HG03354 (cell line): ENCODE measurements around the gene PSMD6.
A peak's percentile ranks its signal among the peaks of the same experiment; 100 is the strongest.

ENCODE experiments used
- ATAC-seq: cut with Tn5 transposase; IDR thresholded peaks from one replicate; pipeline ENCODE4 v1.9.1; 2021; ENCODE audit warnings: mild to moderate bottlenecking; ENCODE audit not compliant: unreplicated experiment, poor library complexity, severe bottlenecking

The PSMD6 gene

DNA sequence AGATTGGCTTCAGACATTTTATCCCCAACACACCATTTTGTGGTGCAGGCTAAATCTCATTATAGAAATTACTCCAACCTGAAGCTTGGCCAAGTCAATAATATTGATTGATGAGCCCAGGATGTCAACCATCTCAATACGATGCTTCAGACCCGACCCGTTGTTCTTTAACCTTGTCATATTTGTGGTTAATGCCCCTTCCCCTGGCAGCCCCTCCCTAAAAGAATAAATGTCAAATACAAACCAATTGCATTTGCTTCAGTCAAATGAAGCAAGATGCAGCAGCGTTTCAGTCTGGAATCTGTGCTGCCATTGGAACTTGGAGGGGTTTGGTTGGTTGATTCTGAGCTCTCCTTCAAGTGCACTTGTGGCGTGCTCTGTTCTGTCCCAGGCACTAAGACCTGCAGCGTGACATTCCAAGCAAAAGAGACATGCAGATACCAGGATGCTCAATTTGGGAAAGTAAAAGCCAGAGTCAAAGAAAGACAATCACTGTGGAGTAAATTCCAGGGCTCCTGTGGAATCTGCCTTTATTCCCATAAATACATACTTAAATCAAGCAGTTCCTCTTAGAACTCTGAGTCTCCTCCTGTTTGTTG, 23.8 kb upstream of the PSMD6 start:
- ATAC-seq: no peak

DNA sequence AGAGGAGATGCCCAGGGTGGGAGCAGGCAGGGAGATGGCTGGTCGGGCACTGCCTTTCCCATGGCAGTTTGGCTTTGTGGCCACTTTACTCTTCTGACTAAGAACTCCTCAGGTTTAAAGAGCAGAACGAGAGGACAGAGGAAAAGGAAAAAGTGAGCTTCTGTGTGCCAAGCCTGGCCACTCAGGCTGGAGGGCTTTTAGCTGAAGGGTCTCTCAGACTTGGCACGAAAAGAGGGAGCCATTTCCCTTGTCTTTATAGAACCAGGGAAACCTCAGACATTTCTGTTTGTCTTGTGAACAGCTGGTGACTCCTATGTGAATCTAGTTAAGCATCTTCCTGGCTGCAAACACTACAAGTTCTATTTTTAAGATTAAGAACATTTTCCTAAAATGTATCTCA, 23.3 kb upstream of the PSMD6 start:
- no peak for ATAC-seq

DNA sequence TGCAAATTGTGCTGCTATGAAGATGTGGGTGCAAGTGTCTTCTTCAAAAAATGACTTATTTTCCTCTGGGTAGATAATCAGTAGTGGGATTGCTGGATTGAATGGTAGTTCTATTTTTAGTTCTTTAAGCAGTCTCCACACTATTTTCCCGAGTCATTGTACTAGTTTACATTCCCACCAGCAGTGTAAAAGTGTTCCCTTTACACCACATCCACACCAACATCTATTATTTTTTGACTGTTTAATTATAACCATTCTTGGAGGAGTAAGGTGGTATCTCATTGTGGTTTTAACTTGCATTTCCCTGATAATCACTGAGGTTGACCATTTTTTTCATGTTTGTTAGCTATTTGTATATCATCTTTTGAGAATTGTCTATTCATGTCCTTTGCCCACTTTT, 19.7 kb upstream of the PSMD6 start:
- no peak for ATAC-seq

DNA sequence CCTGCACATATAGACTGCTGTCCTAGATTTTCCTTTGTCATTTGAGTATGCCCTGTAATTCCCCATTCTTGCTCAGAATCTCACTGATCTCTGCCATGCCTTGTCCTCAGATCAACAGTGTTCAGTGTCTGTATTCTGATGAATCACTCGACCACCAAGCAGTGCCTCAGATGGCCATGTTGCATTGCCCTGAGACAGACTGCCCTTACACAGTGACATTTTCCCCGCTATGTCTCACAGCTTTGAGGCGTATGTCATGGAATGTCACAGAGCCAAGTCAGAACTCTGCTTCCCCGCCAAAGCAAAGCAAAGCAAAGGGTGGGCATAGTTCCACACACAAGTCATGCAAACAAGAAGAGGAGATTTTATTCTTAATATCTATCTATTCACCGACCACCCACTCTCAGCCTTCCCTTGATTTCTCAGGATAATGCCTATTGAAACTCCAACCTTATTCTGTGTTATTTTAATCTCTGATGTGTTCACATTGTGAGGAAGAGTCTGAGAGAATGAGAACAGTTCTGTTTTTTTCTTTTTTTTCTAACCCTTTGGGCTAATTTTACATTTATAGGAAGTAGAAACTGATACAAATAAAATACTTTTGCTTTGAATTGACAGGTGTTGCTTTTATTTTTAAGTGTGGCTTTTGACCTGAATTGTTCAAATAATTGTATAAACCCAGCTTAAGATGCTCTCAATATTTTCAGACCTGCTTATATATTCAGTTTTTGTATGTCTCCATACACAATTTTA, 16.9 kb upstream of the PSMD6 start:
- ATAC-seq: no peak

DNA sequence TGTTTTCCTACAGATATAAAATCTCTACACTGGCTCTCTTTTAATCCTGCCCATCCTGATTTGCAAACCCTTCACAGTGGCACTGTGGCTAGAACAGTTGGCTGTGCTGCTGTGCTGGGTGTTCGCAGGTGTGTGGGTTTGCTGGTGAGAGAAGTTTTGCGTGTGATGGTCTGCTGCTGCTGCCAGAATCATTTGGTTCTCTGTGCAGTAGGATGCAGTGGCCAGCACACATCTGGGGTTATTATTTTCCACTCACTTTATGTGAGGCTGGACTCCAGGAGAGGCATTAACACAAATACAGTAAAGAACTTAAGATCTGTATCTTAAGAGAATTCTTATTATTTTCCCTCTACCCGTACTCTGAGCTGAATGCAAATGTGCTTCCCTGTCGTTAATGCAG, 16.0 kb upstream of the PSMD6 start:
- ATAC-seq: no peak

DNA sequence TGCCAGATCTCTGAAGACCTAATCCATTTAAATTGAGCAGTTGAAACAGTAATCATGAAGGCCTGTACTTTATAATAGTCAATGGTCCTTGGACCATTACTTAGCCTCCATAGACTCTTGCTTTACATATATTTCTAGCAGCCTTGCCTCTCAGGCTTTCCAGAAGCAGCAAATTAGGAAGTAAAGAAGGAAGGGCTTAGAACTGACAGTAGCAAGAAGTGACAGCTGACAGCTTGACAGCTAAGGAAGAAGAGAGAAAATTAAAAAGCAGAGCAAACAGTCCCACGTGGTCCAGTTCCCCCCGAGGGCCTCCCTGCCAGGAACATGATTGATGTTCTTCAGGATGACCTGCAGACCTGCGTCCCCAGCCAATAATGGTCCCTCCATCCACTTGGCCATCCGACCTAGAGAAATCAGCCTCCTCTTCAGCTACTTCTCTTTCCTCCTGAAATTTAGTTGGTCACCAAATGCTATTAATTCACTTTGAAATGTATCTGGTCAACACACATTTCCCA, 15.0 kb upstream of the PSMD6 start:
- ATAC-seq: no peak

DNA sequence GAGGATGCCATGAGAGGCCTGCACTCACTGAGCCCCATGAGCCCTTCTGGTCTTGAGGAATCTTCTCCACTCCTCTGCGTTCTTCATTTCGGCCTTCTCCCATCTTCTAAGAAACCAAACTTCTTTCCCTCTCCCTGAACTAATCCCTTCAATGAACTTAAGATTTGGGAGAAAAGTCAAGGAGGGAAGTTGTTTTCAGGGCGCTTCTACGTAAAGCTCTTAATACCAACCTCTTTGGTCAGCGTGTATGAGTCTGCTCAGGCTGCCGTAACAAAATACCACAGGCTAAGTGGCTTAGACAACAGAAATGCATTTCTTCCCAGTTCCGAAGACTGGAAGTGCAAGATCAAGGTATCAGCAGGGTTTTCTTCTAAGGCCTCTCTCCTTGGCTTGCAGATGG, 13.8 kb upstream of the PSMD6 start:
- ATAC-seq: no peak

DNA sequence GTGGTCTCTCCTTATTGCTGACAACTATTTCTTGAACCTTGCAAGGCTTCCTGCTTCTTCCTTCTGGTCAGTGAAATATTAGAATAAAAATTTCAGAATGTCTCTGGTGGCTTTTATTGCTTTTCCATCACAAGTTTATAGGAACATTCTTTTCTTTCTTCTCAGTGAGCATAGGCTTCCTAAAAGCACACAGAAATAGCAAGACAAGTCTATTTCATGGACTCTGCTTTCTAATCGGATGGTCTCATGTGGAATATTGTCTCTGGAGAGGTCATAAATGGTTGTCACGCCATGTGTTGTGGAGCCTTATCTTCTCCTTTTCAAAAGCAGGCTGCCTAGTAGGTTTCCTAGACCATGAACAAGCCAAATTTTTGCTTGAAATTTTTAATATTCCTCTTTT, 9.8 kb upstream of the PSMD6 start:
- ATAC-seq: no peak

DNA sequence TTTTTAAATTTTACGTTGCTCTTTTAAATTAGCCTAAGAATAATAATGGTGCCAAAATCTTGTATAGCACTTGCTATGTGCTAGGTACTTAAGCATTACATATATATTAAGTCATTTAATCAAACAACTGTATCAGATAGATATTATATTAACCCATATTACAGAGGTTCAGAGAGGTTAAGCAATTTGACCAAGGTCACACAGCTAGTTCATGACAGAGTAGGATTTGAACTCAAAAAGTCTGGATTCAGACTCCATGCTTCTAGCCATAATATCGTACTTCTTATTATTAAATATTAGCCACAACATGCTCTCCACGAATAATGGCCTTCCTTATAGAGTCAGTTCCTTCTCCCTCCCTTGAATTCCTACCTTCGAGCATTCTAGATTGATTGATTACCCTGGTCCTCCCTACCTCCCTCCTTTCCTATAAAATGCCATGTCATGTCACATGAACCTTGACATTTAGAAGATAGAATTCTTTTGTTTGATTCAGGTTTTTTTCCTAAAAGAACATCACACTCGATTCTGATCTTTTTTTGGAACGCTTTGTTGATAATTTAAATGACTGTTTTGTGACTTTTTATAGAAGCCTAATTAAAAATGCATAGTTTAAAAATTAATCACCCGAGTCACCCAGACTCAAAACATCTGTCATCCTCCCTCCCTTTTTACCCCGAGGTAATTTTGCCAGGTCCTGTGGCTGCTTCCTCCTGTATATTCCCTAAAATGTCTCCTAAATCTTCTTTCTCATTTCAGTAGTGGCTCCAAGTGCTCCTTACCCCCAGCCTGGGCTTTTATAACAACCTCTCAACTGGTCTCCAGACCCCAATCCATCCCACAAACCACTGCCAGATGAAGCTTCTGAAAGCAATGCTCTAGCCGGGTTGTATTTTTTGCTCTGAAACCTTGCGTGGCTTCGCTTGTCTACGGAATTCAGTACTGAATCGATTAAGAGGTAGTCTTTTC, 8.5 kb upstream of the PSMD6 start:
- ATAC-seq: no peak

DNA sequence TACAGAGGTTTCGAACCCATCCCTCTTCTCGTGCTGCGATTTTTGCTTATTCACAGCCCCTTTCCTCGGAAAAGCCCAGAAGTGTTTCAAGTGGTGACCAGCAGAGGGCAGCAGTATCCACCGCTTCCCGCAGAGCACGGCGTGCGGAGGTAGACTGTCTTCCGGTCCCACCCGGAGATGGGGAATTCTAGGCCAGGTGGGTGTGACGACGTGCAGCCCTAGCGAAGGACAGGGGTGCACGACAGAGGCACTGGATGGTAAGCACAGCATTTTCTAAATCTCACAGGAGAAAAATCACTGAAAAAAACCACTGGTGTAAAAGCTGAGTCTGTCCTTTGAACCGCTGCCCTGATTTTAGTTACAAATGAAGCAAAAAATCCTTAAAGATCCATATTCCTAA, 7.4 kb upstream of the PSMD6 start:
- ATAC-seq: peak; percentile 96

DNA sequence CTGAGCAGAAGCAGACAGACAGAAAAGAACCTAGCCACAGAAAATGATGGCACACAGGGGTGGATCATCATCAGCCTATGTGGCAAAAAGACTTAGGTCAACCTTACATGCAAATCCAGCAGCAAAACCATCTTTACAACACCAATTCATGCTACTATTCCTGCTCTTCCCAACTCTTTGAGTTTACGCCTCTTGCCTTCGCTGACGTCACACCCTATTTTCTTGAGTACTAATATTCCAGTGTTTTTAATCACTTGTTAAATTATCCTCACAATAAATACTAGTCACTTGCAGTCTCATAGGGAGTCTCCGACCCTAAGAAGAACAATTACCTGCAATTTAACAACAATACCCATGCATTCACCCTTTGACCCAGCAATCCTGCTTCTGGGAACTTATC, 6.0 kb upstream of the PSMD6 start:
- no peak for ATAC-seq

DNA sequence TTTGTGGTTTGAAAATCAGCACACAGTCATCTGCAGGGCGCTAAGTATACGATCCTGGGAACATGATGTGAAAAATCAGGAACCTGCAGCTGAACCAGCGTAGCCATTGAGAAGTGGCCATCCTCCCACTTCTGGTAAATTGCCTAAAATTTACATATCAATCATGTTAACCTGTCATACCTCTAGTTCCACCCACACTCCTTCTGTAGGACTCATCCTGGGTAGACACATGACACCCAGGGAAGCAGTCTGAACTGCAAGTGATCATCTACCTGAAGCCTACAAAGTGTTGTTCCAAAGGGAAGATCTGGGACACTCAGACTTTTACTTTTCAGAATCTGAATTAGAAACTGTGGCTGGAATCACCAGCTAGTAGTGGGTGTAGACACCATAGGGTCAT, 5.5 kb upstream of the PSMD6 start:
- no peak for ATAC-seq

DNA sequence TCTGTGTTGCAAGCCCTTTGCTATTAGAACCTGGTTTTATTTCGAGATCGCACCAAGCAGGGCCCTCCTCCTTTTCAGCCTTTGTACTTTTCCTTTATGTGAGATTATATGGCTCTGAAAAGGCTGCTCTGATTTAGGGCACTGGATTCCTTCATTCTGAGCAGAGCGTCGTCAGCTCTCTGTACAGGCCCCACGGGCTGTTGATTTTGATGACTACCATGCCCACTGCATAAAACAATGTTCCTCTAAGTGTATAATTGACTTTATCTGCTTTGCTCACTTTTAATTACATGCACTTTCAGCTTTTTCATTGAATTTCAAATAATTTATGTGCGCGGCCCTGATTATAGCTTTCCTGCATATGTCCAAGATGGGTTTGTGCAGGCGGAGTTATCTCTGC, 4.4 kb upstream of the PSMD6 start:
- no peak for ATAC-seq

DNA sequence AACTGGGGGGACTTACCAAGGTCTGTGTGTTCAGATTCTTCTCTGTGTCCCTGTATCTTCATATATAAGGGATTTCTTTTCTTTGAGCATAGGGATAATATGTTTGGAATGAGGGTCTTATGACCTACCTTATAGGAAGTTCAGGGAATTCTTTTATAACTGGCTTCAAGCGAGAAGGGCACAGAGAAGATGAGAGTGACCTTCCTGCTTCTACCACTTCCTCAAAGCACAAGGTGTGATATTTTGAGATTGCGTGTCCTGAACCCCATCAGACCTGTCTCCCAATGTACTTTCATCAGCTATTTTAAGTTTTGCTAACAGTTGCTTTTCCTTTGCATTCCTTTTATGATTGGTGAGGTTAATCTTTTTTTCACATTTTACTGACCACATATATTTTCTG, 3.1 kb upstream of the PSMD6 start:
- no peak for ATAC-seq

DNA sequence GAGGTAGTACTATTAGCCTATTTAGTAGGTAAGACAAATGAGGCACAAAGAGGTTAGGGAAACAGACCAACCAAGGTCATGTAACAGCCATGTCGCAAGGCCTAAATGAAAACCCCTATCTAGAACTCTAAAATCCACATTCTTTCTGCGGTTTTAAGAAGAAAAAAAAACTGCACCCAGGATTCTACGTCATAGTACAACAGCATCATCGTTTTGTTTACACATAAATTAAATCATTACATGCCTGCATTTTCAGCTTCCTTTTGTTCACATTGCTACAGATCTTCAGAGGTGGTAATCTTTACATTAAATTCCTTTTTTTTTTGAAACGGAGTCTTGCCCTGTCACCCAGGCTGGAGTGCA, 548 bp upstream of the PSMD6 start:
- no peak for ATAC-seq

DNA sequence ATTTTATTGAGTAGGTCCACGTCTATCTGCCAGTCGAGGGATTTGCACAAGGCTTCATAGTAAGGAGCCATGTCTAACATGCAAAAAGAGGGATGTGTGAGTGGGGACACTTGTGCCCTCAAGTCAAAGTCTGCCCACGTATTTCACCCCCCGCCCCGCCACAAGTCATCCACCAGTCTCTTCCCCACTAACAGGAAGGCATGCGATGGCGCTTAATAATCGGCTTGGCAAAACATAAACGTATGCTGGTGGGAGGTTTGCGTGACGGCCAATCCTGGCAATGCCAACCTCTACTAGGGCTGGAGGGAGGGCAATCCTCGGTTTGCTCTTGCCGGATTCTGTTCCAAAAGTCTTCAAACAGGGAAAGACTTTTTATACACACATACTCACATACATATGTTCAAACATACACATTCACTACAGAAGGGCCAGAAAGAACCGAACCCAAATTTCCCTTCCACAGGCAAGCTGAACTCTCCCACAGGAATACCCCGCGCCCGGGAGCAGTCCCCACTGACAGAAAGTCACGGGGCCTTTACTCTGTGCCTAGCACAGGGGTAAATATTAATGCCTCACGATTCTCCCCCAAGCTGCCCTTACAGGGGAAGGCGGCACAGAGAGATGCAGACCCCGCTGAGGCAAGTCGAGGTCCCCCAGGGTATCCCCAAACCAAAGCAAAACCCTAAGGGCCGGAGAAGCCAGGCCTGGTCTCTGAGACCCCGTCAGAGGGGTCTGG, 675 bp downstream of the PSMD6 start:
- ATAC-seq: peak; percentile 20

DNA sequence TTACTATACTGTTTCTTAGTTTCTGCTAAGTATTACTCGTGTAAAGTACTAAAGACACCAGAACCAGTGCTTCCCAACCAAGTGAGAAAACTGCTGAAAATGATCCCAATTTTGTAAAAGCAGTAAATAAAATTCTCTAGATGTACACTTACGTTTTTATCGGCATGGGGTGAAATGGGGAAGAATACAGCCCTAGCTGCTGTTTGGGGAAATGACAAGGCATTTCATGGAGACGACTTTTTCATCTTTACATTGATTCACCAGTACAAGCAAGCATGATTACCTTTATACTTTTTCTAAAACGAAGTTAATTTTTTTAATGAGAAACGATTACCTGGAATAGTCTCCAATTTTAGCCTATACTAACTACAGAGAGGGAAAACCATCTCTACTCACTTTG, 1.4 kb downstream of the PSMD6 start:
- no peak for ATAC-seq

DNA sequence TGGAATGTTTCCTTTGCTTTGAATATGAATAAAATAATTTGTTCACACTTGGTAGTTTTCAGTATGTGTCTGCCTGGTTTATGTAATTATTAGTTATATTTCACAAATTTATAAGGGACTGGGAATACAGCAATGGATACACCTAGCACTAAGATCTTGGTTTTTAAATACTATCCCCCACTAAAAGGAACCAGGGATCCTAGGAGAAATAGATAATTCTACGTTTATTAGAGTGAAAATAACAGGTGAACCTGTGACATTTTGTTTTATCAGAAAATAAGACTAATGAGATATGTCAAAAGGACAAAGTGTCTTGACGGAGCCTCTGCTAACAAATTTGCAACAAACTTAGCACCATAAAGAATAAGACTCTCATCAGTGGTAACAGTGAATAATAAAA, 3.4 kb downstream of the PSMD6 start:
- no peak for ATAC-seq

DNA sequence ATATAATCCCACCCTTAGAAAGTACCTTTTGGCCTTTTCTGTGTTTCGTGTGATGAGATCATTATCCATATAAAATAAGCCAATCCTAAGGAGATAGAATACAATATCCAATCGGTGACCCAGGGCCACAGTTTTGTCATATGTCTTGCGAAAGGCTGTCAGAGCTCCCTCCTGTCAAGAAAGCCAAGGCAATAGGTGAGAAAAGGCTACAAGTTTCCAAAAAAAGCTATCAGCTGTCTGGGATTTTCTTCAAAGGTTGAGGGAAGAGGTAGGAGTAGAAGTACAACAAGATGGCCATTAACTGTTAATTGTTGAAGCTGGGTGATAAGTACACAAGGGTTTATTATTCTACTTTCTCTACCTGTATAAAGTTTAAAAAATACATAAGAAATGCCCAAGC, 4.0 kb downstream of the PSMD6 start:
- ATAC-seq: no peak
